NCI-H2171 treated with DMSO at 0.1 percent for 48 hours (cell line): Measurements from ENCODE around the gene LRMDA.

Experiments used
- DNase-seq: peaks from one replicate; lab custom pipeline; 2025; lab: John Stamatoyannopoulos, UW

The LRMDA gene

GRCh38 chr10:75476985-75477384 is 45.6 kb downstream of the LRMDA start:
- no peak for DNase-seq

GRCh38 chr10:75477680-75478079 is 46.3 kb downstream of the LRMDA start:
- DNase-seq, result no peak

GRCh38 chr10:75480374-75480773 is 49.0 kb downstream of the LRMDA start:
- DNase-seq, result no peak

- DNase-seq, result no peak
These were observed 51.8 kb downstream of the LRMDA start for GRCh38 chr10:75483188-75483587.

GRCh38 chr10:75484717-75485116 is 53.3 kb downstream of the LRMDA start:
- no peak for DNase-seq

- DNase-seq, result no peak
These were observed 55.2 kb downstream of the LRMDA start for GRCh38 chr10:75486591-75486990.

GRCh38 chr10:75487087-75487754 is 55.8 kb downstream of the LRMDA start:
- DNase-seq, result no peak

GRCh38 chr10:75487755-75488125 is 56.3 kb downstream of the LRMDA start:
- no peak for DNase-seq

- no peak for DNase-seq
These were observed 60.9 kb downstream of the LRMDA start for GRCh38 chr10:75492173-75492925.

- no peak for DNase-seq
These were observed 62.0 kb downstream of the LRMDA start for GRCh38 chr10:75493464-75493863.

GRCh38 chr10:75495434-75496190 is 64.2 kb downstream of the LRMDA start:
- no peak for DNase-seq

- DNase-seq, result no peak
These were observed 64.8 kb downstream of the LRMDA start for GRCh38 chr10:75496191-75496567.

- no peak for DNase-seq
These were observed 66.8 kb downstream of the LRMDA start for GRCh38 chr10:75497997-75498883.

- DNase-seq, result no peak
These were observed 67.5 kb downstream of the LRMDA start for GRCh38 chr10:75498884-75499350.

GRCh38 chr10:75499556-75500160 is 68.2 kb downstream of the LRMDA start:
- no peak for DNase-seq

GRCh38 chr10:75502389-75502788 is 71.0 kb downstream of the LRMDA start:
- no peak for DNase-seq

- no peak for DNase-seq
These were observed 71.4 kb downstream of the LRMDA start for GRCh38 chr10:75502838-75503237.

- no peak for DNase-seq
These were observed 73.9 kb downstream of the LRMDA start for GRCh38 chr10:75505293-75505692.

- DNase-seq, result no peak
These were observed 74.5 kb downstream of the LRMDA start for GRCh38 chr10:75505840-75506506.

GRCh38 chr10:75506930-75507329 is 75.5 kb downstream of the LRMDA start:
- DNase-seq, result peak; percentile 92

GRCh38 chr10:75507469-75507868 is 76.0 kb downstream of the LRMDA start:
- no peak for DNase-seq
